ENCODE data around the gene SLC17A2. TPM values are rescaled to one million over a fixed set of nuclear protein-coding genes. Genes with fewer than 3 reads are reported as not detected.

Gene SLC17A2
- total RNA-seq, 1 donor from 2014 or later = not detected

- no peak for DNase-seq (ENCODE audit: extremely low spot score, unreplicated experiment)
- Mint-ChIP-seq H3K27me3 (ENCODE audit: unreplicated experiment) (peaks cover 34% of the 10 kb centered on the region), H3K36me3 (ENCODE audit: unreplicated experiment) (no peaks in the 10 kb centered on the region), H3K4me1 (ENCODE audit: unreplicated experiment) (no peaks in the 10 kb centered on the region), H3K9me3 (ENCODE audit: unreplicated experiment) (no peaks in the 10 kb centered on the region), H3K27ac (ENCODE audit: unreplicated experiment) (no peak overlapping the region), H3K4me3 (ENCODE audit: unreplicated experiment) (no peak overlapping the region)
- TF ChIP-seq, protein P1, sequence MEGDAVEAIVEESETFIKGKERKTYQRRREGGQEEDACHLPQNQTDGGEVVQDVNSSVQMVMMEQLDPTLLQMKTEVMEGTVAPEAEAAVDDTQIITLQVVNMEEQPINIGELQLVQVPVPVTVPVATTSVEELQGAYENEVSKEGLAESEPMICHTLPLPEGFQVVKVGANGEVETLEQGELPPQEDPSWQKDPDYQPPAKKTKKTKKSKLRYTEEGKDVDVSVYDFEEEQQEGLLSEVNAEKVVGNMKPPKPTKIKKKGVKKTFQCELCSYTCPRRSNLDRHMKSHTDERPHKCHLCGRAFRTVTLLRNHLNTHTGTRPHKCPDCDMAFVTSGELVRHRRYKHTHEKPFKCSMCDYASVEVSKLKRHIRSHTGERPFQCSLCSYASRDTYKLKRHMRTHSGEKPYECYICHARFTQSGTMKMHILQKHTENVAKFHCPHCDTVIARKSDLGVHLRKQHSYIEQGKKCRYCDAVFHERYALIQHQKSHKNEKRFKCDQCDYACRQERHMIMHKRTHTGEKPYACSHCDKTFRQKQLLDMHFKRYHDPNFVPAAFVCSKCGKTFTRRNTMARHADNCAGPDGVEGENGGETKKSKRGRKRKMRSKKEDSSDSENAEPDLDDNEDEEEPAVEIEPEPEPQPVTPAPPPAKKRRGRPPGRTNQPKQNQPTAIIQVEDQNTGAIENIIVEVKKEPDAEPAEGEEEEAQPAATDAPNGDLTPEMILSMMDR (IDR thresholded peaks at IDR 0.05) = no peak
Observed at GRCh38 chr6:25916330-25916729, 14.2 kb downstream of the SLC17A2 start.

DNA sequence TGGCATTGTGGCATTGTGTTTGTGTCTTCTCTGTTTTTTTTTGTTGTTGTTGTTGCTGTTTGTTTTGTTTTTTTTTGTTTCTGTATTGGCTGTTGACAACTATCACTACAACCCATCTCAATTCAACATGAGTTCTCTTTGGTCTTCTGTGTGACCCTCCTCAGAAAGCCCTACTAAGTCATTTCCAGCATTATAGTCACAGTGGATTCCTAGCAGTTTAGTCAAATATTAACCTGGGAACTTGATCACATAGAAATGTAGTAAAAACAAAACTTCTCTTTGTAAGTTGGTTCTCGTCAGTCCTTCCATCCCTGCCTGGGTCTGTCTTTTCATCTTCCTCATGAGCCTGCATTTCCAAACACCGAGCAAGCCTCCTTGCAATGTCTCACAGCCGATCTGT lies 16.8 kb downstream of the SLC17A2 start:
- H3K36me3 Mint-ChIP-seq (ENCODE audit: unreplicated experiment) = no peaks in the 10 kb centered on the region
- H3K27ac Mint-ChIP-seq (ENCODE audit: unreplicated experiment) = no peak overlapping the region
- TF ChIP-seq, protein P1 (IDR thresholded peaks at IDR 0.05) = no peak
- no peak for DNase-seq (ENCODE audit: extremely low spot score, unreplicated experiment)
- no peaks in the 10 kb centered on the region for H3K4me1 Mint-ChIP-seq (ENCODE audit: unreplicated experiment)
- H3K27me3 Mint-ChIP-seq (ENCODE audit: unreplicated experiment) = peaks cover 23% of the 10 kb centered on the region
- H3K9me3 Mint-ChIP-seq (ENCODE audit: unreplicated experiment) = no peaks in the 10 kb centered on the region
- H3K4me3 Mint-ChIP-seq (ENCODE audit: unreplicated experiment) = no peak overlapping the region

DNA sequence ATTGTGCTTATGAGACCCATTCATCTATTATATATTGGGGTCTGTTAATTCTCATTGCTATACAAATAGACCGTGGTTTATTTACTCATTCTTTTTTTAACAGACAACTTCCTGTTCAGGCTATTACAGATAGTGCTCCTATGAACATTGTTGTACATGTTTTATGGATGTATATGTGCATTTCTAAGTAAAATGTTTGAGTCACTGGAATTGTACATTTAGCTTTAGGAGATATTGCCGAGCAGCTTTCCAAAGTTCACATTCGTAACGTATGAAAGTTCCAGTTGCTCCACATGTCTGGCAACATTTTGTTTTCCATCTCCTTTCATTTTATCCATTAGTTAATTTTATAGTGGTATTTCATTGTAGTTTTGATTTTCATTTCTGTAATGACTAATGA lies 19.1 kb downstream of the SLC17A2 start:
- Mint-ChIP-seq H3K4me1 (ENCODE audit: unreplicated experiment) (no peaks in the 10 kb centered on the region), H3K36me3 (ENCODE audit: unreplicated experiment) (no peaks in the 10 kb centered on the region), H3K27me3 (ENCODE audit: unreplicated experiment) (peaks cover 40% of the 10 kb centered on the region), H3K9me3 (ENCODE audit: unreplicated experiment) (no peaks in the 10 kb centered on the region), H3K27ac (ENCODE audit: unreplicated experiment) (no peak overlapping the region), H3K4me3 (ENCODE audit: unreplicated experiment) (no peak overlapping the region)
- no peak for DNase-seq (ENCODE audit: extremely low spot score, unreplicated experiment)
- TF ChIP-seq, protein P1 (IDR thresholded peaks at IDR 0.05) = no peak

DNA sequence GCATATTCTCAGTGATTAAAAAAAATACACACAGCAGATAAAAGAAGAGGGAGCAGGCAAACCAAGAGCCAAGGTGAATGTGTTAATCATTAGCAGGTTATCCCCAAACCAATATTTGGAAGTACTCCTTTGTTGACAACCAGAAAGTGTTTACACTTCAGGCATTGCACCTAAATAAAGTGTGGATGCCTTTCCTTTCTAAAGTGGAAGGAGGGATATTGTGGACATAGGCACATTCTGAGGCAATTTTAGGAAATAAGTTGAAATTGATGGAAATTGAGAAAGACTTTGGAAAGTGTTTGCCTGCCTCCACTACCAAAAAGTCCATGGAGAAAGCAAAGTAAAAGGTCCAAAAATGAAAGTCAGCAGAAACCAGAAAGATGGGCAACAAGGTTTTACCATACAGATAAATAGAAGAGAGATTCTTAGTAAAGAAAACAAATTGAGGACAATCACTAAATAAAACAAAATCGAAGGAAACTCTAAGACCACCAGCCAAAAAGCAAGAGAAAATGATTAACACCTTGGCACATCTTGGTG lies 22.9 kb downstream of the SLC17A2 start:
- H3K27me3 Mint-ChIP-seq (ENCODE audit: unreplicated experiment) = peaks cover 49% of the 10 kb centered on the region
- no peak overlapping the region for H3K4me3 Mint-ChIP-seq (ENCODE audit: unreplicated experiment)
- TF ChIP-seq, protein P1 (IDR thresholded peaks at IDR 0.05) = no peak
- DNase-seq (ENCODE audit: extremely low spot score, unreplicated experiment) = no peak
- H3K27ac Mint-ChIP-seq (ENCODE audit: unreplicated experiment) = no peak overlapping the region
- H3K4me1 Mint-ChIP-seq (ENCODE audit: unreplicated experiment) = no peaks in the 10 kb centered on the region
- H3K36me3 Mint-ChIP-seq (ENCODE audit: unreplicated experiment) = no peaks in the 10 kb centered on the region
- no peaks in the 10 kb centered on the region for H3K9me3 Mint-ChIP-seq (ENCODE audit: unreplicated experiment)

DNA sequence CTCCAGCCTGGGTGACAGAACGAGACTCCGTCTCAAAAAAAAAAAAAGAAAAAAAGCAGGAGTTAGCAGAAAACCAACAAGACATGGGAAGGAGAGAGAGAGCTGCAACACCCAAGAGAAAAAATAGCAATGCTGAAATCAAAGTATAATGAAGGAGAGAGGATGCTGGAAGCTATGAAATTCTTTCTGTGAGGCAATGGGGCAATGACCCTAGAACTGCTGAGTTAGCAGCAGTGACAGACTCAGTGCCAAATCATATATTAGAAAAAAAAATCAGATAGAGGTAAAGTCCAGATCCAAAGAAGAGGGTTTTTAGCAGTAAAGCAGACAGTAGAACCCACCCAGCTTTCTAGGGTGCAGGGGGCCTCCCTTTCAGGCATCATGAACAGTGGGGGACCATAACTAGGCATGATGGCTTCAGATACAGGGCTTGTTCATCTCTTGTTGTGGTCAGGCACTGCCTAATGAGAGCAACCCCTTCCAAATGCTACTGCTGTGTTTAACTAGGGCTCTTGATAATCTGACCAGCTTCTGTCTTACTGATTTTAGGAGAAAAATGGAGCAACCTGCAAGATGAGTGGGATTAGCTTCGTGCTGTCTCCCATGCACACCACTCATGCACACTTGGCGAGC lies 26.9 kb downstream of the SLC17A2 start:
- no peaks in the 10 kb centered on the region for H3K4me1 Mint-ChIP-seq (ENCODE audit: unreplicated experiment)
- TF ChIP-seq, protein P1 (IDR thresholded peaks at IDR 0.05) = no peak
- H3K36me3 Mint-ChIP-seq (ENCODE audit: unreplicated experiment) = no peaks in the 10 kb centered on the region
- H3K27me3 Mint-ChIP-seq (ENCODE audit: unreplicated experiment) = peaks cover 52% of the 10 kb centered on the region
- no peaks in the 10 kb centered on the region for H3K9me3 Mint-ChIP-seq (ENCODE audit: unreplicated experiment)
- H3K27ac Mint-ChIP-seq (ENCODE audit: unreplicated experiment) = no peak overlapping the region
- H3K4me3 Mint-ChIP-seq (ENCODE audit: unreplicated experiment) = no peak overlapping the region
- no peak for DNase-seq (ENCODE audit: extremely low spot score, unreplicated experiment)

All from osteocyte (in vitro differentiated cells).